GM18505 (cell line): Measurements from ENCODE around the gene TPP2.

Experiments
- ATAC-seq: cut with Tn5 transposase; IDR thresholded peaks from one replicate; pipeline ENCODE4 v1.9.1; 2021; ENCODE audit not compliant: unreplicated experiment
- POLR2A ChIP-seq: IDR thresholded peaks from 4 replicates; pipeline ENCODE4 v1.6.1; 2011; ENCODE audit warnings: borderline replicate concordance; ENCODE audit not compliant: insufficient read depth, insufficient read length; ENCODE audit errors: extremely low read depth

Gene TPP2

DNA sequence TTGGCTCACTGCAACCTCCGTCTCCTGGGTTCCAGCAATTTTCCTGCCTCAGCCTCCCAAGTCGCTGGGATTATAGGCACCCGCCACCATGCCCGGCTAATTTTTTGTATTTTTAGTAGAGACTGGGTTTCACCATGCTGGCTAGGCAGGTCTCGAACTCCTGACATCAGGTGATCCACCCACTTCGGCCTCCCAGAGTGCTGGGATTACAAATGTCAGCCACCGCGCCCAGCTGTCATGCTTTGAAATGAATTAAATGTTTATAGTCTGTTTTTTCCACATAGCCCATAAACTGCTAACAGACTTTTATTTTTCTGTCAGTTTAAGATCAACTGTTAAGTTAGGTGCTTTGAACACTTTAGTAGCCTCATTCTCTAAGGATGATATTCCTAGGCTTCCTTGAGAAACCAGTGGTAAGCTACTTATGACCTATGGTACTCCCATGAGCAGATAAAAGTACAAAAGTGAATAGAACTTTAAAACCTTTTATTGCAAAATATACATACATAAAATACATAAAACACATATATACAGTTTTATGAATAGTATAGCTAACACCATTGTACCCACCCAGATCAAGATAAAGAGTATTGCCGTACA is 13.6 kb downstream of the TPP2 start:
- no peak for ATAC-seq
- no peak for TF ChIP-seq POLR2A

GRCh38 chr13:102617697-102618350 is 21.0 kb downstream of the TPP2 start:
- no peak for TF ChIP-seq POLR2A
- no peak for ATAC-seq

- ATAC-seq = no peak
- TF ChIP-seq POLR2A = no peak
Measured at GRCh38 chr13:102620516-102620915, 23.7 kb downstream of the TPP2 start.

DNA sequence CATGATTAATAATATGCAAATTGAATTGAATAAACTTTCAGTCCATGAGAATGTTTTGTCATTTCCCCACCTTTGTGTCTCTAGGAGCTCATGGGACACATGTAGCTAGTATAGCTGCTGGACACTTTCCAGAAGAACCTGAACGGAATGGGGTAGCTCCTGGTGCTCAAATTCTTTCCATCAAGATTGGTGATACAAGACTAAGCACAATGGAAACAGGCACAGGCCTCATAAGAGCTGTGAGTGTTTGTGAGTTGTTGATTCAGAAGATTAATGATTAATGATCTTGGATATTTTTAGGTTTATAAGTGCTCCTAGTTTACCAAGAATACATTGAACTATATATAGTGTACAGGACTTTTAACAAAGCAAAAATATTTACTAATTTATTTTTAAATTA is 30.1 kb downstream of the TPP2 start:
- ATAC-seq = no peak
- TF ChIP-seq POLR2A = no peak

- ATAC-seq = no peak
Measured at GRCh38 chr13:102628559-102628958, 31.8 kb downstream of the TPP2 start.

DNA sequence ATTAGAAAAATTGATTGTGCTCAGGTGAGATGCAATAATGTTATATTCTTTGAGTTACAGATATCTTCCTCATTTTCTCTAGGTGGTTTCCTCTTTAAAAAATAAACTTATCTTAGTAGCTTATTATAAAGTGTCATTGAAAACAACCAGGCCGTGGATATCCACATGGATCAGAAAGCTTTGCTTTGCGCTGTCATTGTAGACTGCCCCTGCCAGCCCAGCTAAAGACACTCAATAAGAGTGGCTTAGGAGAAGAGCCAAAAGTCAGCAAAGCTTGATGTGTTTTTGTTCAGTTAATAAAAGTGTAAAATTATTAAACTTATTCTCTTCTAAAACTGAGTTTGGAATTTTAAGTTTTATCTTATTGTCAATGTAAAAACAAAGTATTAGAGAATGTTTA is 34.4 kb downstream of the TPP2 start:
- no peak for TF ChIP-seq POLR2A
- no peak for ATAC-seq

More at GRCh38 chr13:102628559-102628958, 31.8 kb downstream of the TPP2 start:
- TF ChIP-seq POLR2A = no peak

- no peak for TF ChIP-seq POLR2A
- no peak for ATAC-seq
Measured at GRCh38 chr13:102638741-102639140, 42.0 kb downstream of the TPP2 start.

DNA sequence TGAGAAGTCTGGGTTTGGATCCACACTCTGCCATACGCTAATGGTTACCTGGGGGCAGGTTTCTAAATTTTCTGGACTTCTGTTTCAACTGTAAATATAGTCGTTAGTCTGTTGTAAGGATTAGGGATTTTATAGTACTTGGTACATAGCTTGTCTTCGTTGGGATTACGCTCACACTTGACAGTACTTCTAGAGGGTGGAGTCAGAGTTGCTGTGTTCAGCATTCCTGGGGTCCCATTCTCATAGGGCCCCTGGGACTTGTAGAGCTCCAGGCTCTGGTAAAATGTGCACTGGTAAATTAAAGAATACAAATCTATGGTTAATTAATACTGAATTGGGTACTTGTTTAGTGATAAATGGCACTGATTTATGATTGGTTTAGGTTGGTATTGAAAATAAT is 45.2 kb downstream of the TPP2 start:
- ATAC-seq = no peak
- TF ChIP-seq POLR2A = no peak

DNA sequence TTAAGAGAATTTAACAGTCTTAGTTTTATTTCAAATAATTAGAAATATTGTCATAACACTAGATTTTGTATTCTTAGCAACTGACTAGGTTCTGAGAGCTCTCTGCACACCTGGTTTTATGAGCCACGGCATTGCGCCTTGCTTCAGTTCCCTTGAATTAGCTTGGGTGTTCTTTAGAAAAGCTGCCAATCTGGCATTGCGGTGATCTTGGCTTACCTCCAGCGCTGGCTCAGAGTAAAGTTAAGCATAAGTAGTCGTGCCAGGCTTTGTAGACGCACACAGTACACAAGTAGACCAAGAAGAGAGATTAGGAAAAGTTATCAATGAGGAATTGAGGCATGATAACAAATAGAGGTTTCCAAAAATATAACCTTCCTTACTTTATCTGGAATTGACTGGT is 45.7 kb downstream of the TPP2 start:
- no peak for ATAC-seq
- TF ChIP-seq POLR2A = no peak

GRCh38 chr13:102643656-102644055 is 46.9 kb downstream of the TPP2 start:
- no peak for ATAC-seq
- TF ChIP-seq POLR2A = no peak

DNA sequence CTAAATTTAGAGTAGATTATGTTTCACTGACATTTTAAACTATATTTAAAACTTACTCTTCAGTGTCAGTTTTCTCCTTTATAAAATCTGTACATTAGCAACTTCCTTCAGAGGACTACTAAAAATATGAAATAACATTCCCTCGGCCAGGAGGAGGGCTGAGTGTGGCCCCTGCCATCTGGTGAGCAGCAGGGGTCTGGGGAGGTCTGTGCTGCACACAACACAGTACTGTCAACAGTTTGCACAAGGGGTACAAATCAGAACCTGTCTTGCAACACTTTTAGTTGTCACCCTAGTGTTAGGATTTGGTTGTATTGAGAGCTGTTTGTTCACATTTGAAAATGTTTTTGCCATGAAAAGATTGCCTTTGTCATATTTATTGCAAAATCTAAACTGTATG is 48.9 kb downstream of the TPP2 start:
- ATAC-seq = no peak
- TF ChIP-seq POLR2A = no peak

DNA sequence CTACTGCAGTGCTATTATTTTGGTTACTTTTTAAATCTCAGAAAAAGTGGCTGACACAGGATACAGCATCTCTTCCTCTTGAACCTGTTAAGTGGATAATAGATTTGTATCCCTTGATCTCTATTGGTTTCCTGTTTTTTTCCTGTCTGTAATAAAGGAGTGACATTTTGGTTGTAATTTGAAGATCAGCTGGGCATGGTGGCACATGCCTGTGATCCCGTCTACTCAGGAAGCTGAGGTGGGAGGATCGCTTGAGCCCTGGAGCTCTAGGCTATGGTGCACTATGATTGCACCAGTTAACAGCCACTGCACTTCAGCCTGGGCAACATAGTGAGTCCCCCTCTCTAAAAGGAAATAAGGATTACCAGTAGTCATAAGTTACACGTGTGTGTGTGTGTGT is 51.3 kb downstream of the TPP2 start:
- no peak for TF ChIP-seq POLR2A
- no peak for ATAC-seq

- no peak for ATAC-seq
- no peak for TF ChIP-seq POLR2A
Measured at GRCh38 chr13:102650444-102650843, 53.7 kb downstream of the TPP2 start.

- ATAC-seq = no peak
- TF ChIP-seq POLR2A = no peak
Measured at GRCh38 chr13:102651392-102651791, 54.6 kb downstream of the TPP2 start.
